NCI-H345 treated with DMSO at 0.1 percent for 48 hours (cell line): Measurements from ENCODE around the gene EIF2B1.
A peak's percentile ranks its signal among the peaks of the same experiment; 100 is the strongest.

Experiments used
- DNase-seq: peaks from one replicate; lab custom pipeline; 2025; ENCODE audit not compliant: unreplicated experiment; lab: John Stamatoyannopoulos, UW

Gene EIF2B1

DNA sequence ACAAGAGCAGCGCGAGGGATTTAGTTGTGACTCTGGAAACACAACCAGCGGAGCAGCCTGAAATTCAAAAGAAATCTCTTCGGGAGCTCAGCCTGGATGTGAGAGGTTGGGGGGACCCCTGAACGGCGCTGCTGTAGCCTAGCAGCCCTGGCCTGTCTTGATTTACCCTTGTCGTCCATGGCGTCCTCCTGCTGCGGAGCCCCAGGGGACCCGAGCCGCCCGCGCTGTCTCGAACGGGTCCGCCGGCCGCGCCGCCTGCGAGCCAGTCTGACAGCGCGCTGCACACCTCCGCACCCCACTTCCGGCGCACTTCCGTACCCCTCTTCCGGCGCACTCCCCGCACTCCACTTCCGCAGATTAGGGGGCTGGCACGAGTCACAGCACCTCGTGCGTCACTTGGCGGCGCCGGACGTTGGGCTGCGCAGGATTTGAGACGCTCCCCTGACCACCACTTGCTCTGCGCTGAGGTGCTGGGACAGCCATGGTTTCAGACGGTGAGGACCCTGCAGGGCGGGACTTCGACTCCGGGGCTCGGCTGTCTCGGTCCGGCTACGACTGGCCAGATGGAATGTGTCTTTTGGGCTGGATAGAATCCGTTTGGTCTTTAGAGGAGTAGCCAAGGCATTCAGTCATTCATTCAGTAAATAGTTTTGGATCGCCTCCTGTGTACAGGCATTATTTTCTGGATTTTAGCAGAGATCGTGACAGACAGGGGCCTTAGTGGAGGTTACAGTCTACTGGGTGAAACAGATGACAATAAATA lies at the start of gene EIF2B1, which contains the start of gene GTF2H3:
Gene EIF2B1 (minus strand): TSS at position 308 of the 763 bp plus-strand sequence. CDS start 129 bp downstream, at position 179.
Gene GTF2H3 (plus strand): TSS at position 451 of the 763 bp plus-strand sequence. CDS start 31 bp downstream, at position 482.
- DNase-seq, result peak; percentile 90

DNA sequence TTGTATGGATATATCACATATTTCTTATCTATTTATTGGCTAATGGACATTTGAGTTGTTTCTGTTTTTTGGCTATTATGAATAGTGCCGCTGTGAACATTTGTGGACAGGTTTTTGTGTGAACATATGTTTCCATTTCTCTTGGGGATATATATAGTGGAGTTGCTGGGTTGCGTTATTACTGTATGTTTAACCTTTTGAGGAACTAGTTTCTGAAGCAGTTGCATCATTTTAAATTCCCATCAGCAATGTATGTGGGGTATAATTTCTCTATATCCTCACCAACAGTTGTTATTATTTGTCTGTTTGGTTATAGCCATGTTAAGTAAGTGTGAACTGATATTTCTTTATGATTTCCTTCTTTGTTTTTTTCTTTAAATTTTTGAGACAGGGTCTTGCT lies 48.1 kb upstream of the EIF2B1 start:
- DNase-seq, result no peak

DNA sequence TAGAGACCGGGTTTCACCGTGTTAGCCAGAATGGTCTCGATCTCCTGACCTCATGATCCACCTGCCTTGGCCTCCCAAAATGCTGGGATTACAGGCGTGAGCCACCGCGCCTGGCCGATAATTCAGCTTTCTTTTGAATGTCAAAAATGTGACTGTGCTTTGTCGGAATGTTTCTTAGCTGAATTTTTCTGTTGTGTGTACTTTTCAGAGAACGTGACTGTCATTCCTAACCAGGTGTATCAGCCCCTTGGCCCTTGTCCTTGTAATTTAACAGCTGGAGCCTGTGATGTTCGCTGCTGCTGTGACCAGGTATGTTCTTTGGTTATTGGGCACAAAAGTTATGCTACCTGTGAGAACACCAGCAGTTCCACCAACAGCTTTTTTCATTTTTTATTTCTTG lies 45.5 kb upstream of the EIF2B1 start:
- no peak for DNase-seq

DNA sequence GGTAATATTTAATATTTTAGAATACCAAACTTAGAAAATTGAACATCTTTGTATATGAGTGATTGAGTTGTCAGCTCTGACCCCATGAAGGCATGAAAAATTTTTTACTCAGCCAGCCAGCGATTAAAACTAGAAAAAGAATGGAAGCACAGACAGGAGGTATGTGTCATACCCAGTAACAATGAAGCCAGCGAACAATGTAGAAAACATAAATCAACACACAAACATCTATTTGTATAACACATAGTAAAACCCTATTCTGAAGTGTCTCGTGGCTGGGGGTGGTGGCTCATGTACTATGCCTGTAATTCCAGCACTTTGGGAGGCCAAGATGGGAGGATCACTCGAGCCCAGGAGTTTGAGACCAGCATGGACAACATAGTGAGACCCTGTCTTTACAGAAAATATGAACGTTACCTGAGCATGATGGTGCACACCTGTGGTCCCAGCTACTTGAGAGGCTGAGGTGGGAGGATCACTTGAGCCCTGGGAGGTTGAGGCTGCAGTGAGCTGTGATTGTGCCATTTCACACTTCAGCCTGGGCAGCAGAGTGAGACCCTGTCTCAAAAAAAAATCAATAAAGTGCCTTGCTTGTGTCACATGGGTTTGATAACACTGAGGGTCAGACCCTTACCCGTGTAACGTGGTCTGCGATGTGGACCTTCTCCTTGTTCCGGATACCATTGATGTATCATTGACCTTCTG lies 43.3 kb upstream of the EIF2B1 start:
- DNase-seq, result no peak

DNA sequence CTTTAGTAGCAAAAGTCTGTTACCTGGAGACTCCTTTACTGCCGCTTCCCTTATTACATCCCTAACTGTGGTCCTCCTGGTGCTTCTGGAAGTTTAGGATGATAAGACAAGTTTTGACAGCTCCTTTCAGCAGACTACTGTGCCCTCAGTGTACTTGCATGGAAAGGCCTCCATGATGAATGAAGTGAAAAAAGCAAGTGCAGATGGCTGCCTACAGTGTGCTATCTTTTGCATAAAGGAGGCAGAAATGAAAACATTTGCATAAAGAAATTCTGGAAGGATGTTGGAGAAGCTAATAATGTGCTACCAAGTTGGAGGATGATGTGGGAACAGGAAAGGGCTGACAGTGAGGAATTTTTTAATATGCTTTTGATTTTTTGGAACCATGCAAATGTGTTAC lies 42.0 kb upstream of the EIF2B1 start:
- no peak for DNase-seq

DNA sequence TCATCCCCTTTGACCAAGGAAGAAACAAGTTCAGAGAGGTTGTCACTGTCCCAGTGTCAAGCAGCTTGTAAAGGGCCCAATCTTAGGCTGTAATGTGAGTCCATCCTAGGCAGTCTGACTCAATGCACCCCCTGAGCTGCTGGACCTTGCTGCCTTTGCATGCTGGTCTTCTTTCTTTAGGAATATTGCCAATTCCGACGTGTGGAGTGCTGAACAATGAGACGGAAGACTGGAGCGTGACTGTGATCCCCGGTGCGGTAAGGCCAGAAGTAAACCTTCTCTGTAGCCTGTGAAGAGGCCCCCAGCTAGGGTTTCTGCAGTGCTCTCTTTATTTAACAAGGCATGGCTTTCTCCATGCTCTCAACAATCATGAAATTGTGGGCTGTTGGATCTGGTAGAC lies 38.4 kb upstream of the EIF2B1 start:
- DNase-seq, result no peak

DNA sequence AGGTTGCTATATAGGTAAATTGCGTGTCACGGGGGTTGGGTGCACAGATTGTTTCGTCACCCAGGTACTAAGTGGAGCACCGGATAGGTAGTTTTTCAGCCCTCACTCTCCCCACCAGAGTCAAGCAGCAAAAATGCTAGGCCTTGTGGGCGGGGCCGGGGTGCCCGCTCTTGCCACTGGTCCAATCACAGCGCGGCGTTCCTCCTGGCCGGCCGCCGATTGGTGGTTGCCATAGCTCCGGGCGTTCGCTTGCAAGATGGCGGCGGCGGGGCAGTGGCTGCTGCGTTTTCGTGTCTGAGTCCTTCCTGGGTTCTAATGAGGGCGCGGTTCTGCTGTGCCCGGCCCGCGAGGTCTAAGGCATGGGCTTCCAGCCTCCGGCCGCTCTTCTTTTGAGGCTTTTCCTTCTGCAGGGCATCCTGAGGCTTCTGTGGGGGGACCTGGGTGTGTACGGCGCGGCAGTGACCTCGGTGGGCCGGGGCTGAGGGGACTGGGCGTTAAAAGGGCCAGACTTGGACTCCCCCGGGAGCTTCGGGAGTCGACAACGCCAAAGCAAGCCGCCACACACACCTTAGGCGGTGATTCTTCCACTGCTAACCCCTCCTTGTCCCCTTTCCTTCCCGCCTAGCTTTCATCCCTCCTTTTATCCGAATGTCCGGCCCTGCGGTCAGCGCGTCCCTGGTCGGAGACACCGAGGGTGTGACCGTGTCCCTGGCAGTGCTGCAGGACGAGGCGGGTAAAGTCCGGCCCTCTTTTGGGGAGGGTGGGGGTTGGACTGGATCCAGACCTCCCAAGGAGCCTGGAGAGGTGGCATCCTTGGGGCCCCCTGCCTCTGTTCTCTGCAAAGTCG lies 37.6 kb upstream of the EIF2B1 start, which contains the start of gene TCTN2:
Gene TCTN2 (plus strand): TSS at position 232 of the 847 bp plus-strand sequence. CDS start 128 bp downstream, at position 360.
- peak; percentile 88 for DNase-seq

DNA sequence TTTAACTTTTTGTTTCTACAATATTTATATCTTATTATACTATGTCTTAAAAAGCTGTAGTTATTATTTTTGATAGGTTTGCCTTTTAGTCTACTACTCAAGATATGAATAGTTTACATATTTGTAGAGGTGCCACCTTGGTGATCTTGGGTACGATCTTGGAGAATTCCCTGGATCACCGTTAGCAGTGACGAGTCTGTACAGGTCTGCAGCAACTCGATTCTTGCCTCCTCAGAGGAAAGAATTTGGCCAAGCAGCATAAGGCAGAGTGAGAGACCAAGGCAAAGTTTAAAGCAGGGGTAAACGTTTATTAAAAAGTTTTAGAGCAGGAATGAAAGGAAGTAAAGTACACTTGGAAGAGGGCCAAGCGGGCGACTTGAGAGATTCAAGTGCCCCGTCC lies 34.3 kb upstream of the EIF2B1 start:
- no peak for DNase-seq

DNA sequence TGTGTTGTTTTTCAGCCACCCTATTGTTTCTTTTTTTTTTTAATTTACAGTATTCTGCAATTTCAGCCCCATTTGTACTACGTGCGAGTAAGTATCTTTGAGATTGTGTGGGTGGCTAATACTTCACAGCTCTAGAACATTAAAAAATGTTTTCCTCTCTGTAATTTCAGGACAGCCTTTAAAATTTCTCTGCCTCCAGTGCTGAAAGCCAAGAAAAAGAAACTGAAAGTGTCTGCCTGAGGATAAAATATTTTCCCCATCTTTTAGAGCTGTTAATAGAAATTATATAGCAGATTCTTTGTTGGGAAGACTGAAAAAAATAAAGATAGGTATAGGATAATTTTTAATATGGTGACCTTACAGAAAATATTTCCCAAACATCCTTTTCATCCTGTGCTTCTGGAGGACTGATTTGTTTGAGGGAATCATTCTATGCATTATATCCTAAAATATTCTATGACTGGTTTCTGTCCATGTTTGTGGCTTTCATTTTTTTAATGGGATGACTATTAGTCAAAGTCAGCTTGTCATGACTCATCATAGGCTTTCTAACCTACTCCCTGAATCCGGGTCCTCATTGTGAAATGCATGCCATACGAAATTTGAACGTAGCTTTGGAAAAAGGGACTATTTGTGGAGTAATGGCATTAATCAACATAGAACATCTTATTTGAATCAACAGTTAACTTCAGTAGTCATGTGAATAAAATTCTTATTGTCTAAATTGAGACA lies 26.7 kb upstream of the EIF2B1 start:
- DNase-seq, result no peak

DNA sequence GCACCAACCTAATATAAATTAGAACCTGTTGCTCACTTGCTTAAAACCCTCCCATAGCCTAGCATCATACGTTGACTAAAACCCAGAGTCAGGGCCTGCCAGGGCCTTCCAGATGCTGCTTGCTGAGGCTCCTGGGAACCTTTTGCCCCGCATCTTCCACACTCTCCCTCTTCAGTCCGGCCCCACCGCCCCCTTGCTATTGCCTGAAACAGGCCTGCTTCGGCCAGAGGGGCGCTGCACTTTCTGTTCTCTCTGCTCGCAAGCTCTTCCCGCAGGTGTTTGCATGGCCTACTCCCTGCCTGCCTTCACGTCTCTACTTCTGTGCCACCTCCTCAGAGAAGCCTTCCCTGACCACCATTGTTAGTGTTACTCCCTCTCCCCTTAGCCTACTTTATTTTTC lies 23.7 kb upstream of the EIF2B1 start:
- DNase-seq, result no peak

DNA sequence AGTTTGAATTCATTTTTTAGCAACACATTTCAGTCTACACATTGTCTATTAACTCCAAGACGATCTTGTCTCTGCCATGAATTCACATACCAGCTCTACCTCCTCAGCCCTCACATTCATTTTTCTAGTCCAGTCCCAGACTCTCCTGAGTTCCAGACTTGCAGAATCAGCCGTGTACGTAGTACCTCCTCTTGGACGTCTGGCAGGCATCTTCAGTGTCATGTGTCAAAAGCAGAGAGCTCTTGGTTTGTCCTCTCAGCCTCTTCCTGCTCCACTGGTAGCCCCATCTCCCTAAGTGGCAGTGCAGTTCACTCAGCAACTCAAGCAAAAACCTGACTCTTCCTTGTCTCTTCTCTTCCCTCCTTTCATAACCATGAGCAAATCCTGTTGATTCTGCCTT lies 22.9 kb upstream of the EIF2B1 start:
- no peak for DNase-seq

DNA sequence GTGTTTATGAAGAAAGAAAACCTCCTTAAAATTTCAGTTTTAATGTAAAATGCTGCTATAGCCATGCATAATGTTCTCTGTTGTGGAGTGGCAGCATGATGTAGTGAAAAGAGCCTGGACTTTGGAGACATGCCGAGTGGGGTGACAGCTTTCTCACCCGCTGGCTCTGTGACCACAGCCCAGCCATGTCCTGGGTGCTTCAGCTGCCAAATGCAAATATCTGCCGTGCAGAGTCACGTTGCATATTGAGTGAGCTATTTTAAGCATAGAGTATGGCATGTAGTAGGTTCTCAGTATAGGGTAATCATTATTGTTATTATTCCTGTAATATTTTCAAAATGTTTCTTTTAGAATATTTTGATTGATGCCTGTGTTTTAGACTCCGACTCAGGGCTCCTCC lies 21.9 kb upstream of the EIF2B1 start:
- no peak for DNase-seq

DNA sequence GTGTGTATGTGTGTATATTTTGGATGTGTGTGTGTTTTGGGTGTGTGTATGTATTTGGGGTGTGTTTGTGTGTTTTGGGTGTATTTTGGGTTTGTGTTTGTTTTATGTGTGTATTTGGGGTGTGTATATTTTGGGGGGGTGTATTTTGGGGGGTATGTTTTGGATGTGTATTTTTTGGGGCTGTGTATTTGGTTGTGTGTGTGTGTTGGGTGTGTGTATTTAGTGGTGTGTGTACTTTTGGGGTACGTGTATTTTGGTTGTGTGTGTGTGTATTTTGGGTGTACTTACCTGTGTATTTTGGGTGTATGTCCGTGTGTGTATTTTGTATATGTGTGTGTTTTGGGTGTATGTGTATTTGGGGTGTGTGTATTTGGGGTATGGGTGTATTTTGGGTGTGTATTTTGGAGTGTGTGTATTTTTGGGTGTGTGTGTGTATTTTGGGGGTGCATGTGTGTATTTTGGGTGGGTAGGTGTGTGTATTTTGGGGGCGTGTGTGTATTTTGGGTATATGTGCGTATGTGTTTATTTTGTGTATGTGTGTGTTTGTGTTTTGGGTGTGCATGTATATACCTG lies 20.7 kb upstream of the EIF2B1 start:
- no peak for DNase-seq

DNA sequence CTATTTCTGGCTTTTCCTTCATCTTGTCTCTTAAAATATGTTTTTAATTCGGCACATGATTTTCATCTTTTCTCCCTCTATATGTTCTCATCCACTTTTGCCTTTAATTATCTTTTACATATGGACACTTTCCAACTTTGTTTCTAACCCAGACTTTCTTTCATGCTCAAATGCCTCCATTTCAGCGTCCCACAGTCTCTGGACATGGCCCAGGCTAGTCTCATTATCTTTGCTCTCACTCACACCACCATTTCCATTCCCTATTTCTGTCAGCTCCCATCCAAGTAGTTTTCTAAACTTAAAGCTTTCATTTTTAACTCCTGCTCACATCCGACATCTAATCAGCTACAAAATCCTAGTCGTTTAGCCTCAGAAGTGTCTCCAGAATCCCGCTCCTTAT lies 14.9 kb upstream of the EIF2B1 start:
- DNase-seq, result no peak

DNA sequence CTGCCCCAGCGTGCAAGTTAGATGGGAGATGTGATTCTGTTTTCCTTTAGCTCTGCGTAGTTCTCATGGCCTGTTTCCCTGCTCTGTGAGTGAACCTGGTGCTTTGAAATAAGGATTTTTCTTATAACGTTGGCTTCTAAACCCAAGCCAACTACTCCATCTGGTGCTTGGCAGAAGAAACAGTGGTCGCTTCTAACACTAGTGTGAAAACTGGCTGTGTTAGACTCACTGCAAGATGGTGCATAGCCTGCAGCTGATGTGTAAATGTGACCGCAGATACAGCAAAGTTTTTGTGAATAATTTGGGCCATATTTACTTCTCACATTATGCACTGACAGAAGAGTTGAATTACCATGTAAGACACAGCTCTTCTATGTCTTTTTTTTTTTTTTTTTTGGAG lies 12.4 kb upstream of the EIF2B1 start:
- no peak for DNase-seq

DNA sequence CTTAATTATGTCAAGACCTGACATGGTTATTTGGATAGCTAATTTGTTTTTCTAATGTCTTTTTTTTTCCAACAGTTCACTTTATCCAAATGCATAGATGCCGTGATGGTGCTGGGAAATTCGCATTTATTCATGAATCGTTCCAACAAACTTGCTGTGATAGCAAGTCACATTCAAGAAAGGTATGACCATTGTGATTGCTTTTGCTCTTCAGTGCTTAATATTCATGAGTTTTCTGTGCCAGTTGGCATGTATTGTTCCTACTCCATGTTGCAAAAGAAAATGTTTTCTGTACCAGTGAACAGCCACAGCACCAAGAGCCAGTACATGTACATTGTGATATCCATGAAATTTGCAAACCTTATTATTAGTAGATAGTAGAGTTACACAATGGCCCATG lies 11.9 kb upstream of the EIF2B1 start:
- no peak for DNase-seq

DNA sequence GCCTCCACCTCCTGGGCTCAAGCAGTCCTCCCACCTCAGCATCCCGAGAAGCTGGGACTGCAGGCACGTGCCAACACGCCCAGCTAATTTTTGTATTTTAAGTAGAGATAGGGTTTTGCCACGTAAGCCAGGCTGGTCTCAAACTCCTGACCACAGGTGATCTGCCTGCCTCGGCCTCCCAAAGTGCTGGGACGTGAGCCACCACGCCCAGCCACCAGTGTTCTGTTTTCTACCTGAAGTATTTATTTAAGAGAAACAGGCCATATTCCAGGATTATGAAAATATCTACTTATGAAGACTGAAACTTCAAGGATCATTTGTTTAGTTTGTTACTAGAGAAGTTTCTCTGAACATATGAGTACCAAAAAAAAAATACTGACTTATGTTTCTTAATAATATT lies 10.4 kb upstream of the EIF2B1 start:
- no peak for DNase-seq

DNA sequence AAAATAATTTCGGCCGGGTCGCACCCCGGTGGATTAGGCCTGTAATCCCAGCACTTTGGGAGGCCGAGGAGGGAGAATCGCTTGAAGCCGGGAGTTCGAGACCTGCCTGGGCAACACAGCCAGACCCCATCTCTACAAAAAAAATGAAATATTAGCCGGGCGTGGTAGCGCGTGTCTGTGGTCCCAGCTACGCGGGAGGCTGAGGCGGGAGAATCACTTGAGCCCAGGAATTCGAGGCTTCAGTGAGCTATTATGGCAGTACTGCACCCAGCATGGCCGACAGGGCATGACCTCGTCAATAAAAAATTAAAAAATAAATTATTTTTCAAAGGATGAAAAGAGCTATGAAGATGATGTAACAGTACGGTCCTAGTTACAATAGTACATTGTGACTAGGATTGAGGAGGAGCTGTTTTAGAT lies 666 bp upstream of the EIF2B1 start:
- no peak for DNase-seq

DNA sequence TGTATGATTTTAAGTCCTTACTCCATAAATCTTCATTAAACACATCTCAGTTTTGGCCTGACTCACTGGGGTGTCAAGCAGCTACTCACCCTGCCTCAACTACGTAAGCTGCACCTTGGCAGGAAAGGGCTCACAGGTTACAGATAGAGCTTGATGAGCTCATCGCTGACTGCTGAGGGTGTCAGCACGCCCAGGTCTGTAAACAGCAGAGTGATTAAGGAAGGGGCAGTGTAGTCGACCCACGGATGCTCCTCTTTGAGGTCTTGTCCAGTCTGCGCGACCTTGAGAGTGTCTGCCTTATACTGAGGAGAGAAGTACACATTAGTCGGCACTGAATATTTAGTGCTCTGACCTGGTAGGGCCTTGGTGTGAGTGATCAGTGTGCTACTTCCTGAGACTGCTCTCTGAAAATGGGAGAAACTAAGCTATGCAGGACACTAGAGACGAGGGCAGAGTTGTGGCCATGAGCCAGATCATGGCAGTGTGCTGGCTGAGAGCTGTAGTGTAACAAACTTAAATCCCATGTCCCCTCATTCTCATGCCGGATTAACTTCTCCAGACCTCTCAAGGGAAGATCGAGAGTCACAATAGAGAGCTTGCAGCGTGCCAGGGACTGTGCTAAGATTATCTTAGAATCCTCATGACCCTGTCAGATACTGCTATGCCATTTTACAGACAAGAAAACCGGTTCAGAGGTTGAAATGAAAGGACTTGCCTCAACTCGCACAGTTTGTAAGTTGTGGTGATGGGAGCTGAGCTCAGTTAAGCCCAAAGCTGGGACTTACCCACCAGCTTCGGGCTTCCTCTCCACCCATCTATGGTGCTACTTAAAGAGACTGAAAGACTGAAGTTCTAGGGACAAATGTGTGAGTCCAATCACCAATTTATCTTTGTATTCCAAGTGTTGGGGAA lies 11.6 kb downstream of the EIF2B1 start:
- no peak for DNase-seq
